Panc1 (cell line): Measurements from ENCODE around the gene OSER1. TPM values are rescaled to one million over a fixed set of nuclear protein-coding genes. Genes with fewer than 3 reads are reported as not detected.

Source experiments
- ATAC-seq: fragments of 200-7000 bp; cut with Tn5 transposase; 2 replicates; pipeline ENCODE4 v1.9.1; 2020; ENCODE audit warnings: mild to moderate bottlenecking, moderate library complexity
- BruUV-seq: library from RNA; stranded (reverse); fragments of 400-500 nt; replicated peaks from 2 replicates; lab custom pipeline; 2021; lab: Mats Ljungman, UMichigan
- CTCF ChIA-PET: fragments of 300-600 bp; sonication (Branson Sonifier 250); formaldehyde crosslinking; loops from one replicate; lab custom pipeline; 2022; ENCODE audit warnings: antibody characterized with exemption; lab: Charles Lee
- POLR2A ChIA-PET: fragments of 300-600 bp; sonication (Branson Sonifier 250); formaldehyde crosslinking; loops from one replicate; lab custom pipeline; 2022; ENCODE audit warnings: antibody characterized with exemption; lab: Charles Lee
- DNase-seq: peaks from one replicate; pipeline ENCODE4 v3.0.0-alpha.2; 2010; ENCODE audit warnings: low read depth, low spot score
- H3K27ac ChIP-seq: 2 replicates; pipeline ENCODE4 v1.5.1; 2011; ENCODE audit warnings: mild to moderate bottlenecking, low read length, inconsistent platforms
- H3K27me3 ChIP-seq: fragments of 200-500 bp; sonication (Bioruptor generic); 2 replicates; pipeline ENCODE4 v1.6.0; 2014; ENCODE audit warnings: low read length, inconsistent platforms; ENCODE audit not compliant: control insufficient read depth, insufficient read depth
- H3K36me3 ChIP-seq: fragments of 200-500 bp; sonication (Bioruptor generic); 2 replicates; pipeline ENCODE4 v1.5.1; 2014; ENCODE audit warnings: inconsistent platforms, mild to moderate bottlenecking, low read length, moderate library complexity; ENCODE audit not compliant: control insufficient read depth, insufficient read depth
- H3K4me1 ChIP-seq: 2 replicates; pipeline ENCODE4 v1.5.1; 2011; ENCODE audit warnings: inconsistent platforms, mild to moderate bottlenecking, low read length, moderate library complexity; ENCODE audit not compliant: control insufficient read depth, insufficient read depth
- H3K4me3 ChIP-seq, 2 experiments: 2 replicates each; pipeline ENCODE4 v1.5.1; 2011 to 2012; ENCODE audit warnings: low read depth in 2 of 2, low read length in 2 of 2, mild to moderate bottlenecking in 2 of 2, inconsistent platforms in 1 of 2, moderate library complexity in 1 of 2
- H3K9me3 ChIP-seq: fragments of 200-500 bp; sonication (Bioruptor generic); 2 replicates; pipeline ENCODE4 v1.5.1; 2014; ENCODE audit warnings: low read depth, mild to moderate bottlenecking, inconsistent platforms, low read length, moderate library complexity; ENCODE audit not compliant: control insufficient read depth, insufficient read depth
- POLR2AphosphoS5 ChIP-seq: IDR thresholded peaks from 2 replicates; pipeline ENCODE4 v1.6.1; 2012; ENCODE audit warnings: mild to moderate bottlenecking, low read depth, low read length, moderate library complexity
- SIN3A ChIP-seq: IDR thresholded peaks from 2 replicates; pipeline ENCODE4 v1.6.1; 2012; ENCODE audit warnings: low read depth, mild to moderate bottlenecking, low read length, moderate library complexity, borderline replicate concordance; ENCODE audit not compliant: insufficient read depth
- TCF7L2 ChIP-seq: IDR thresholded peaks from 2 replicates; pipeline ENCODE4 v1.6.1; 2011; ENCODE audit warnings: mild to moderate bottlenecking, low read depth, low read length, inconsistent platforms
- in situ Hi-C: cut with HindIII; loops from 2 replicates; pipeline ENCODE4 v1.10.0; 2016; ENCODE audit warnings: low sequenced_read_pairs, low pct_unique_long_range_greater_than_20kb
- intact Hi-C: fragments of 100-400 bp; cut with micrococcal nuclease; formaldehyde crosslinking; loops from one replicate; pipeline ENCODE4 v1.10.0; 2022; ENCODE audit not compliant: unreplicated experiment
- total RNA-seq: library from RNA; stranded (reverse); gene quantifications from one replicate; pipeline ENCODE4 v1.2.1, GENCODE V29; 2021; ENCODE audit not compliant: unreplicated experiment
- TF ChIP-seq, protein P1 (sequence below): fragments of 450-650 bp; IDR thresholded peaks from 2 replicates; pipeline ENCODE4 v1.5.1; 2017; ENCODE audit warnings: mild to moderate bottlenecking
- TF ChIP-seq, protein P2 (sequence below), 2 experiments: IDR thresholded peaks; 2 replicates each; pipeline ENCODE4 v1.6.1; 2011 to 2012; ENCODE audit warnings: low read depth in 2 of 2, control low read depth in 1 of 2, low read length in 1 of 2, mild to moderate bottlenecking in 1 of 2, moderate library complexity in 1 of 2; ENCODE audit not compliant: insufficient read depth in 1 of 2

OSER1 gene
- total RNA-seq, 1 experiment from 2014 or later: 37.8 TPM

DNA sequence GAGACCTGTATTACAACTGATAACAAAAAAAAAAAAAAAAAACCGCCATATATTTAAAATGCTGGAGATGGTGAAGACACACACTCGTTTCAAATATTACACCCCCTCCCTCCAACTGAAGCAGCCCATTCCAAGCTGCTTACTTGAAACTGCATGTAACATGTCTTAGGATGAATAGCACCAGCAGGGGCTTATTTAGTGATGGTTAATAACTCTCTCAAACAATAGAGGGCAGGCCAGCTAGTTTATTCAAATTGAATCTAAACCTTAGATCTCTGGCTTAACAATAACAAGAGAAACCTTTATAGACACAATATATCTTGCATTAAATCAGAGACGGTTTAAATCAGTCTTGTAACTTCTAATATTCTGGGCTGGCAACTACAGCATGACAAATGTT lies 14.3 kb downstream of the OSER1 start:
- Histone ChIP-seq H3K9me3 (no peaks in the 10 kb centered on the region), H3K27me3 (no peaks in the 10 kb centered on the region), H3K4me3 (no peak overlapping the region), H3K27ac (no peak overlapping the region), H3K4me1 (no peaks in the 10 kb centered on the region), H3K36me3 (peaks cover 20% of the 10 kb centered on the region)
- in situ Hi-C loops: no loop called here
- no TSS peak for BruUV-seq
- POLR2A ChIA-PET: no interaction called here
- TF ChIP-seq POLR2AphosphoS5 (no peak), TCF7L2 (no peak), SIN3A (no peak)
- TF ChIP-seq, protein P1, sequence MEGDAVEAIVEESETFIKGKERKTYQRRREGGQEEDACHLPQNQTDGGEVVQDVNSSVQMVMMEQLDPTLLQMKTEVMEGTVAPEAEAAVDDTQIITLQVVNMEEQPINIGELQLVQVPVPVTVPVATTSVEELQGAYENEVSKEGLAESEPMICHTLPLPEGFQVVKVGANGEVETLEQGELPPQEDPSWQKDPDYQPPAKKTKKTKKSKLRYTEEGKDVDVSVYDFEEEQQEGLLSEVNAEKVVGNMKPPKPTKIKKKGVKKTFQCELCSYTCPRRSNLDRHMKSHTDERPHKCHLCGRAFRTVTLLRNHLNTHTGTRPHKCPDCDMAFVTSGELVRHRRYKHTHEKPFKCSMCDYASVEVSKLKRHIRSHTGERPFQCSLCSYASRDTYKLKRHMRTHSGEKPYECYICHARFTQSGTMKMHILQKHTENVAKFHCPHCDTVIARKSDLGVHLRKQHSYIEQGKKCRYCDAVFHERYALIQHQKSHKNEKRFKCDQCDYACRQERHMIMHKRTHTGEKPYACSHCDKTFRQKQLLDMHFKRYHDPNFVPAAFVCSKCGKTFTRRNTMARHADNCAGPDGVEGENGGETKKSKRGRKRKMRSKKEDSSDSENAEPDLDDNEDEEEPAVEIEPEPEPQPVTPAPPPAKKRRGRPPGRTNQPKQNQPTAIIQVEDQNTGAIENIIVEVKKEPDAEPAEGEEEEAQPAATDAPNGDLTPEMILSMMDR: no peak; the same call in 1 of the 2 replicates
- TF ChIP-seq, protein P2, sequence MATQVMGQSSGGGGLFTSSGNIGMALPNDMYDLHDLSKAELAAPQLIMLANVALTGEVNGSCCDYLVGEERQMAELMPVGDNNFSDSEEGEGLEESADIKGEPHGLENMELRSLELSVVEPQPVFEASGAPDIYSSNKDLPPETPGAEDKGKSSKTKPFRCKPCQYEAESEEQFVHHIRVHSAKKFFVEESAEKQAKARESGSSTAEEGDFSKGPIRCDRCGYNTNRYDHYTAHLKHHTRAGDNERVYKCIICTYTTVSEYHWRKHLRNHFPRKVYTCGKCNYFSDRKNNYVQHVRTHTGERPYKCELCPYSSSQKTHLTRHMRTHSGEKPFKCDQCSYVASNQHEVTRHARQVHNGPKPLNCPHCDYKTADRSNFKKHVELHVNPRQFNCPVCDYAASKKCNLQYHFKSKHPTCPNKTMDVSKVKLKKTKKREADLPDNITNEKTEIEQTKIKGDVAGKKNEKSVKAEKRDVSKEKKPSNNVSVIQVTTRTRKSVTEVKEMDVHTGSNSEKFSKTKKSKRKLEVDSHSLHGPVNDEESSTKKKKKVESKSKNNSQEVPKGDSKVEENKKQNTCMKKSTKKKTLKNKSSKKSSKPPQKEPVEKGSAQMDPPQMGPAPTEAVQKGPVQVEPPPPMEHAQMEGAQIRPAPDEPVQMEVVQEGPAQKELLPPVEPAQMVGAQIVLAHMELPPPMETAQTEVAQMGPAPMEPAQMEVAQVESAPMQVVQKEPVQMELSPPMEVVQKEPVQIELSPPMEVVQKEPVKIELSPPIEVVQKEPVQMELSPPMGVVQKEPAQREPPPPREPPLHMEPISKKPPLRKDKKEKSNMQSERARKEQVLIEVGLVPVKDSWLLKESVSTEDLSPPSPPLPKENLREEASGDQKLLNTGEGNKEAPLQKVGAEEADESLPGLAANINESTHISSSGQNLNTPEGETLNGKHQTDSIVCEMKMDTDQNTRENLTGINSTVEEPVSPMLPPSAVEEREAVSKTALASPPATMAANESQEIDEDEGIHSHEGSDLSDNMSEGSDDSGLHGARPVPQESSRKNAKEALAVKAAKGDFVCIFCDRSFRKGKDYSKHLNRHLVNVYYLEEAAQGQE (IDR thresholded peaks at IDR 0.05; ENCODE audit: insufficient read depth in 1 of 2, low read depth in 2 of 2, low read length in 1 of 2): no peak
- DNase-seq (no peak), ATAC-seq (no peak)
- intact Hi-C loops: no loop called here
- CTCF ChIA-PET: interaction anchor here (1.1 kb wide), 2 partner anchors 73 to 80 kb away, joined by 3 read pairs; no protein-coding TSS in a partner anchor

DNA sequence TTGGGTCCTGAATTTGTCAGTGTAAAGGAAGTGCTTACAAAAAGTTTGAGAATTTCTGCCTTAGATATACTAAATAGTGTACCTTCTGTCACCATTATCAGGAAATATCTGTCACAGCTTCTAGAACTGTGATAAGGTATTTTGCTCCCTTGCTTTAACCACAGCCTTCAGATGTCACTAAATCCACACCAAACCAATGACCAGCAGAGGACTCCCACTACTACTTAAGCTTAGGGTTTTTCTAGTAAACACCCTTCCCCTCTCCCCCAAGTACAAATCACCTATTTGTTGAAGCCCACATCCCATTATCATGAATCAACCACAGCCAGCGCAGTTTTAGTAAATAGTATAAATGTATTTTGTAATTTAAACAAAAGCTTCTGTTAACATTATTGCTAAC lies 15.0 kb downstream of the OSER1 start:
- no peak overlapping the region for H3K4me3 ChIP-seq
- no peak for ATAC-seq
- in situ Hi-C loops (no loop called here), intact Hi-C loops (no loop called here)
- no peaks in the 10 kb centered on the region for H3K4me1 ChIP-seq
- POLR2A ChIA-PET: no interaction called here
- TF ChIP-seq TCF7L2 (no peak), SIN3A (no peak), POLR2AphosphoS5 (no peak)
- TF ChIP-seq, protein P1: no peak
- TF ChIP-seq, protein P2 (IDR thresholded peaks at IDR 0.05; ENCODE audit: insufficient read depth in 1 of 2, low read depth in 2 of 2, low read length in 1 of 2): no peak
- H3K27ac ChIP-seq: no peak overlapping the region
- peaks cover 15% of the 10 kb centered on the region for H3K36me3 ChIP-seq
- no peaks in the 10 kb centered on the region for H3K27me3 ChIP-seq
- CTCF ChIA-PET: interaction anchor here (1.1 kb wide), 2 partner anchors 73 to 79 kb away, joined by 3 read pairs; no protein-coding TSS in a partner anchor
- BruUV-seq: no TSS peak
- no peak for DNase-seq
- H3K9me3 ChIP-seq: no peaks in the 10 kb centered on the region
